ENCODE data around the gene TEDC1. TPM values are rescaled to one million over a fixed set of nuclear protein-coding genes. Genes with fewer than 3 reads are reported as not detected.

Gene TEDC1
- total RNA-seq, 1 donor, result 7.3 TPM

DNA sequence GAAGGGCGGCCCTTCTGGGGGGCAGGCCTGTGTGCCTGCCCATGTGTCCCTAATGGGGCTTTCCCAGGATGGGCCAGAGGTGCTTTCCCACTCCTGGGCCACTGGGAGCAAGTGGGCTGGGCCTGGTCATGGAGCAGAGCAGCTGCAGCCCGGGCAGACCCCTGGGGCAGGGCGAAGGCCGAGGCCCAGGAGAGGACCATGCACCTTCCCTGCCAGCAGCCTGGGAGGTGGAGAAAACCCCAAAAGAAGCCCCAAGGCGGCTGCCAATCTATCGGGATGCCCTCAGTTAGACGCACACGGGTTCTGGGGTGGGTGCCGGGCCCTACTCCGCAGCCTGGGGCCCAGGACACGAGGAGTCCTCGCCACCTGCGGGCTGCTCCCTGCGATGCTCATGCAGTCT is 32.5 kb upstream of the TEDC1 start:
- H3K4me3 ChIP-seq (ENCODE audit: low read depth, low read length), result no peak overlapping the region
- no peak for DNase-seq (ENCODE audit: low read depth)
- TF ChIP-seq, protein P1, sequence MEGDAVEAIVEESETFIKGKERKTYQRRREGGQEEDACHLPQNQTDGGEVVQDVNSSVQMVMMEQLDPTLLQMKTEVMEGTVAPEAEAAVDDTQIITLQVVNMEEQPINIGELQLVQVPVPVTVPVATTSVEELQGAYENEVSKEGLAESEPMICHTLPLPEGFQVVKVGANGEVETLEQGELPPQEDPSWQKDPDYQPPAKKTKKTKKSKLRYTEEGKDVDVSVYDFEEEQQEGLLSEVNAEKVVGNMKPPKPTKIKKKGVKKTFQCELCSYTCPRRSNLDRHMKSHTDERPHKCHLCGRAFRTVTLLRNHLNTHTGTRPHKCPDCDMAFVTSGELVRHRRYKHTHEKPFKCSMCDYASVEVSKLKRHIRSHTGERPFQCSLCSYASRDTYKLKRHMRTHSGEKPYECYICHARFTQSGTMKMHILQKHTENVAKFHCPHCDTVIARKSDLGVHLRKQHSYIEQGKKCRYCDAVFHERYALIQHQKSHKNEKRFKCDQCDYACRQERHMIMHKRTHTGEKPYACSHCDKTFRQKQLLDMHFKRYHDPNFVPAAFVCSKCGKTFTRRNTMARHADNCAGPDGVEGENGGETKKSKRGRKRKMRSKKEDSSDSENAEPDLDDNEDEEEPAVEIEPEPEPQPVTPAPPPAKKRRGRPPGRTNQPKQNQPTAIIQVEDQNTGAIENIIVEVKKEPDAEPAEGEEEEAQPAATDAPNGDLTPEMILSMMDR (IDR thresholded peaks at IDR 0.05; ENCODE audit: insufficient read depth, low read depth, low read length), result no peak

DNA sequence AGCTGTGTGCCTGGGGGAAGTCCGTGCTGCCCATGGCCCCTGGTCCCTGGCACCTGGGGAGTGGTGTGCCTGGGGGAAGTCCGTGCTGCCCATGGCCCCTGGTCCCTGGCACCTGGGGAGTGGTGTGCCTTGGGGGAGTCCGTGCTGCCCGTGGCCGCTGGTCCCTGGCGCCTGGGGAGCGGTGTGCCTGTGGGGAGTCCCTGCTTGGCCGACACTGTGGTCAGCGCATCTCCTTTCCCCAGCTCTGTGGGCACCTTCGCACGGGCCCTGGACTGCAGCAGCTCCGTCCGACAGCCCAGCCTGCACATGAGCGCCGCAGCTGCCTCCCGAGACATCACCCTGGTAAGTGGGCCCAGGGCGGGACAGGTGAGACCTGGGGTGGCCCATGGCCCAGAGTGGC is 30.9 kb upstream of the TEDC1 start:
- no peak overlapping the region for H3K4me3 ChIP-seq (ENCODE audit: low read depth, low read length)
- no peak for DNase-seq (ENCODE audit: low read depth)
- TF ChIP-seq, protein P1 (IDR thresholded peaks at IDR 0.05; ENCODE audit: insufficient read depth, low read depth, low read length), result no peak

DNA sequence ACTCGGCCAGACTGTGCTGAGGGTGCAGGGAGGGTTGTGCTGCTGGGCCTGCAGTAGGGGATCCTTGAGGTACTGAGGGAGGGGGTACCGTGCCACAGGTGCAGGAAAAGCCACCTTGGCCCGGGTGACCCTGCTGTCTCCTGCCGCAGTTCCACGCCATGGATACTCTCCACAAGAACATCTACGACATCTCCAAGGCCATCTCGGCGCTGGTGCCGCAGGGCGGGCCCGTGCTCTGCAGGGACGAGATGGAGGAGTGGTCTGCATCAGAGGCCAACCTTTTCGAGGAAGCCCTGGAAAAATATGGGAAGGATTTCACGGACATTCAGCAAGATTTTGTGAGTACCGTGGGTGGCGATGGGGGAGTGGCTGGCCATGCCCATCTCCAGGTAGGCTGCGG is 30.4 kb upstream of the TEDC1 start:
- TF ChIP-seq, protein P1 (IDR thresholded peaks at IDR 0.05; ENCODE audit: insufficient read depth, low read depth, low read length), result no peak
- H3K4me3 ChIP-seq (ENCODE audit: low read depth, low read length), result no peak overlapping the region
- DNase-seq (ENCODE audit: low read depth), result no peak

DNA sequence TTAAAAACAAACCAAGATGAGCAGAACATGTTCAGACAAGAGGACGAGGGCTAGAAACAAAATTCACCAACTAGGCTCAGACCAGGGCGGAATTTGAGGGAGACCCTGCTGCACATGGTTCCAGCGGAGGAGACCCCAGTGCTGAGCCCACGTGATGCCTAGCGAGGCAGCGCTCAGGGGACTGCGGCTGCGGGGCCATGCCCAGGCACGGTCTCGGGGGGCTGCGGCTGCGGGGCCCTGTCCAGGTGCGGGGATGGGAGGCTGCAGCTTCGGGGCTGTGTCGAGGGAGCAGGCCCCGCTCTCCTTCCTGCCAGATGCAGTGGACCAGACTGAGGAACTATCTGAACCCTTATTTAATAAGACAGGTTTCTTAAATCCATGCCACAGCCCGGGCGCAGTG is 29.1 kb upstream of the TEDC1 start:
- TF ChIP-seq, protein P1 (IDR thresholded peaks at IDR 0.05; ENCODE audit: insufficient read depth, low read depth, low read length), result no peak
- H3K4me3 ChIP-seq (ENCODE audit: low read depth, low read length), result no peak overlapping the region
- no peak for DNase-seq (ENCODE audit: low read depth)

DNA sequence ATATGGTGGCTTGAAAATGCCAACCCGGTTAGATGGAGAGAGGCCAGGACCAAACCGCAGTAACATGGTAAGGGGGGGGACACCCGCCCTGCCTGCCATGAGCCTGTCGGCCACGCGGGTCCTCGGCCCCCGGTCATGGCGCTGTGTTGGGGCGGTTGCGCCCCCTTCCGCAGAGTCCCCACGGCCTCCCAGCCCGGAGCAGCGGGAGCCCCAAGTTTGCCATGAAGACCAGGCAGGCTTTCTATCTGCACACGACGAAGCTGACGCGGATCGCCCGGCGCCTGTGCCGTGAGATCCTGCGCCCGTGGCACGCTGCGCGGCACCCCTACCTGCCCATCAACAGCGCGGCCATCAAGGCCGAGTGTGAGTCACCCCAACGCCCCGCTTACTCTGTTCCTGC is 26.5 kb upstream of the TEDC1 start:
- TF ChIP-seq, protein P1 (IDR thresholded peaks at IDR 0.05; ENCODE audit: insufficient read depth, low read depth, low read length), result no peak
- H3K4me3 ChIP-seq (ENCODE audit: low read depth, low read length), result no peak overlapping the region
- DNase-seq (ENCODE audit: low read depth), result no peak

DNA sequence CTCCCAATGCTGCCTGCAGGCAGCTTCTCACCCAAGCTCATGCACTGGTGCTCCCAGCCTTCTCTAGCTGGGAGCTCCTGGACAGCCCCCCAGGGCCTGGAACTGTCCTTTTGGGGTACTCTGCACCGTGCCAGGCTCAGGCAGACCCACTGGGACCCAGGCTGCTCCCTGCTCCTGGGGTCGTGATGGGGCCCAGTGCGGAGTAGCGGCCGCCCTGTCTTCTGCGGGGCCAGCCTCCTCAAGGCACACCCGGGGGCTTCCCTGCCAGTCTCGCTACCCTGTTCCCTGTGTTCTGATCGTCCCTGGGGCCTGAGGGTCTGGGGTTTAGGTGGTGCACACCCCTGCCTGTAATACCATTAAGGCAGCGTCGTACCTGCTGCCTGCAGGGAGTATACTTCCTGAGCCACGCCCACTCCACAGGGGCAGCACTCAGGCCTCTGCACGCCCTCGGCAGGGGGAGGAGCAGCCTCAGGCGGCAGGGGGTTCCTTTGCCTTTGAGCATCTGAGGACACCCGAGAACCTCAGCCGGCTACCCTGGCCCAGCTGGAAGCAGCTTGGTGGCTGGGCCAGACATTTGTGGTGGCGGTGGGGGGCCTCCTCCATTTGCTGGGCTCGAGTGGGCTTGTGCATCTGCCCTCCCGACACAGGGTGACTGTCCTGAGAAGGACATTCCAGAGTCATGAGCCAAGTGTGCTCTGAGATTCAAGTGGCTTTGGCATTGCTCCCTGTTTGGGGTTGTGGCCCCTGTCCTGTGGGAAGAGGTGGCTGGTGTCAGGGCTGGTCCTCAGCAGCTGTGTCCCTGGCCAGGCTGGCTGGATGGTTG is 25.6 kb upstream of the TEDC1 start:
- DNase-seq (ENCODE audit: low read depth), result no peak
- TF ChIP-seq, protein P1 (IDR thresholded peaks at IDR 0.05; ENCODE audit: insufficient read depth, low read depth, low read length), result no peak
- H3K4me3 ChIP-seq (ENCODE audit: low read depth, low read length), result no peak overlapping the region

Measured in fibroblast of villous mesenchyme (primary cell).